MM.1S (cell line): ENCODE results near the gene LIME1.

Experiments
- DNase-seq: peaks from one replicate; pipeline ENCODE4 v3.0.0-alpha.2; 2015
- H2AFZ ChIP-seq: fragments of 300-600 bp; sonication (generic); 2 replicates; pipeline ENCODE4 v1.6.0; 2016; ENCODE audit warnings: antibody characterized with exemption, low read length
- H3F3A ChIP-seq: fragments of 300-600 bp; sonication (generic); 2 replicates; pipeline ENCODE4 v1.6.1; 2016; ENCODE audit warnings: mild to moderate bottlenecking, antibody characterized with exemption, low read length, moderate library complexity, mixed read lengths; ENCODE audit not compliant: insufficient read depth
- H3K27ac ChIP-seq: fragments of 300-600 bp; sonication (generic); 2 replicates; pipeline ENCODE4 v1.5.1; 2016; ENCODE audit warnings: mild to moderate bottlenecking, low read length
- H3K27me3 ChIP-seq: fragments of 300-600 bp; sonication (generic); replicated peaks from 2 replicates; pipeline ENCODE4 v1.6.0; 2016; ENCODE audit warnings: low read length; ENCODE audit not compliant: insufficient read depth
- H3K36me3 ChIP-seq: fragments of 300-600 bp; sonication (generic); replicated peaks from 2 replicates; pipeline ENCODE4 v1.6.1; 2016; ENCODE audit warnings: mild to moderate bottlenecking, low read length, mixed read lengths; ENCODE audit not compliant: insufficient read depth
- H3K4me1 ChIP-seq: fragments of 300-600 bp; sonication (generic); 2 replicates; pipeline ENCODE4 v1.6.1; 2016; ENCODE audit warnings: low read length, mixed read lengths
- H3K4me2 ChIP-seq: fragments of 300-600 bp; sonication (generic); 2 replicates; pipeline ENCODE4 v1.6.0; 2016; ENCODE audit warnings: low read depth, low read length
- H3K4me3 ChIP-seq: fragments of 300-600 bp; sonication (generic); 2 replicates; pipeline ENCODE4 v1.5.1; 2016; ENCODE audit warnings: low read length, mixed read lengths
- H3K79me2 ChIP-seq: fragments of 300-600 bp; sonication (generic); 2 replicates; pipeline ENCODE4 v1.6.1; 2016; ENCODE audit warnings: mixed run types, low read length, mixed read lengths
- H3K9ac ChIP-seq: fragments of 300-600 bp; sonication (generic); 2 replicates; pipeline ENCODE4 v1.6.1; 2016; ENCODE audit warnings: low read length, mixed read lengths
- H3K9me2 ChIP-seq: fragments of 300-600 bp; sonication (generic); replicated peaks from 2 replicates; pipeline ENCODE4 v1.6.1; 2016; ENCODE audit warnings: mild to moderate bottlenecking, low read length, mixed read lengths; ENCODE audit not compliant: insufficient read depth
- H3K9me3 ChIP-seq: fragments of 300-600 bp; sonication (generic); replicated peaks from 2 replicates; pipeline ENCODE4 v1.6.1; 2016; ENCODE audit warnings: mild to moderate bottlenecking, low read length, mixed read lengths; ENCODE audit not compliant: insufficient read depth
- H4K20me1 ChIP-seq: fragments of 300-600 bp; sonication (generic); 2 replicates; pipeline ENCODE4 v1.6.1; 2016; ENCODE audit warnings: mild to moderate bottlenecking, low read length, moderate library complexity, mixed read lengths; ENCODE audit not compliant: insufficient read depth
- CTCF ChIP-seq: fragments of 300-600 bp; sonication (generic); IDR thresholded peaks from 2 replicates; pipeline ENCODE4 v1.5.1; 2016; ENCODE audit warnings: antibody characterized with exemption, low read length, mixed read lengths
- EZH2 ChIP-seq: fragments of 300-600 bp; sonication (generic); optimal IDR thresholded peaks from 2 replicates; pipeline ENCODE3; 2017; ENCODE audit warnings: low read depth, mild to moderate bottlenecking, antibody characterized with exemption, low read length, mixed read lengths
- EZH2phosphoT487 ChIP-seq: fragments of 300-600 bp; sonication (generic); IDR thresholded peaks from 2 replicates; pipeline ENCODE4 v1.6.1; 2018; ENCODE audit warnings: antibody characterized with exemption, low read length

LIME1 gene

GRCh38 chr20:63768591-63769515, 32.4 kb downstream of the LIME1 start:
- no peaks in the 10 kb centered on the region for H3K79me2 ChIP-seq
- H3K9ac ChIP-seq = no peak overlapping the region
- TF ChIP-seq EZH2phosphoT487 = no peak
- TF ChIP-seq CTCF = no peak
- no peak for TF ChIP-seq EZH2
- peaks cover 73% of the 10 kb centered on the region for H3K27me3 ChIP-seq
- no peaks in the 10 kb centered on the region; the same call in 1 of the 2 replicates for H3K4me1 ChIP-seq
- no peak overlapping the region for H3K4me2 ChIP-seq
- H3K27ac ChIP-seq = no peak overlapping the region
- no peaks in the 10 kb centered on the region for H3F3A ChIP-seq
- no peak overlapping the region for H2AFZ ChIP-seq
- no peak for DNase-seq
- H3K4me3 ChIP-seq = no peak overlapping the region
- no peaks in the 10 kb centered on the region for H3K9me3 ChIP-seq
- H3K9me2 ChIP-seq = no peaks in the 10 kb centered on the region
- H3K36me3 ChIP-seq = no peaks in the 10 kb centered on the region
- no peaks in the 10 kb centered on the region for H4K20me1 ChIP-seq

- no peak for TF ChIP-seq EZH2
- TF ChIP-seq EZH2phosphoT487 = no peak
- no peak for TF ChIP-seq CTCF
- Histone ChIP-seq H3K9me2 (no peaks in the 10 kb centered on the region), H3K4me2 (no peak overlapping the region), H3K9me3 (no peaks in the 10 kb centered on the region), H3K4me1 (no peaks in the 10 kb centered on the region; the same call in 1 of the 2 replicates), H3K27me3 (peaks cover 69% of the 10 kb centered on the region), H3K4me3 (no peak overlapping the region), H3K9ac (no peak overlapping the region), H3F3A (no peaks in the 10 kb centered on the region), H3K36me3 (no peaks in the 10 kb centered on the region), H2AFZ (no peak overlapping the region), H4K20me1 (no peaks in the 10 kb centered on the region), H3K27ac (no peak overlapping the region), H3K79me2 (no peaks in the 10 kb centered on the region)
- no peak for DNase-seq
These were observed 33.5 kb downstream of the LIME1 start for GRCh38 chr20:63769891-63770474.

GRCh38 chr20:63771046-63771707, 34.7 kb downstream of the LIME1 start:
- Histone ChIP-seq H3K4me1 (no peaks in the 10 kb centered on the region; the same call in 1 of the 2 replicates), H3K36me3 (no peaks in the 10 kb centered on the region), H3K4me2 (no peak overlapping the region)

More at GRCh38 chr20:63771046-63771707, 34.7 kb downstream of the LIME1 start:
- Histone ChIP-seq H3K4me3 (no peak overlapping the region), H3K9me3 (no peaks in the 10 kb centered on the region), H3K27ac (no peak overlapping the region), H4K20me1 (no peaks in the 10 kb centered on the region), H3K27me3 (peaks cover 67% of the 10 kb centered on the region), H3K9ac (no peak overlapping the region), H3F3A (no peaks in the 10 kb centered on the region), H3K79me2 (no peaks in the 10 kb centered on the region), H2AFZ (no peak overlapping the region), H3K9me2 (no peaks in the 10 kb centered on the region)
- no peak for DNase-seq
- no peak for TF ChIP-seq EZH2
- TF ChIP-seq EZH2phosphoT487 = no peak
- no peak for TF ChIP-seq CTCF
